Endothelial cell of umbilical vein (primary cell): ENCODE results near the gene GPR162. TPM values are rescaled to one million over a fixed set of nuclear protein-coding genes. Genes with fewer than 3 reads are reported as not detected.

Experiments
- BruUV-seq: library from RNA; stranded (reverse); fragments of 400-500 nt; replicated peaks from 2 replicates; lab custom pipeline; 2021; lab: Mats Ljungman, UMichigan
- CTCF ChIA-PET: fragments of 300-600, 350-600 bp; sonication (Branson Sonifier 250); formaldehyde crosslinking; loops from one replicate; lab custom pipeline; 2021; ENCODE audit warnings: antibody characterized with exemption, inconsistent platforms; lab: Charles Lee
- POLR2A ChIA-PET: fragments of 300-600, 350-600 bp; sonication (Branson Sonifier 250); formaldehyde crosslinking; loops from one replicate; lab custom pipeline; 2021; ENCODE audit warnings: antibody characterized with exemption, inconsistent platforms; lab: Charles Lee
- DNase-seq: peaks from one replicate; pipeline ENCODE4 v3.0.0-alpha.2; 2011; ENCODE audit warnings: low read depth, low spot score
- FAIRE-seq: peaks from 2 replicates; lab custom pipeline; 2011; peaks lifted over from hg19 to GRCh38; lab: Jason Lieb, UNC
- H2AFZ ChIP-seq: 2 replicates; pipeline ENCODE4 v1.6.0; 2012; ENCODE audit warnings: low read depth, low read length, control low read depth, inconsistent platforms
- H3K27ac ChIP-seq: 2 replicates; pipeline ENCODE4 v1.5.1; 2011; ENCODE audit warnings: low read depth, mild to moderate bottlenecking, control low read depth, low read length, moderate library complexity; ENCODE audit not compliant: insufficient read depth
- H3K27me3 ChIP-seq, 2 experiments: 2 replicates each; pipeline versions ENCODE4 v1.6.0 to v1.6.1; 2011; ENCODE audit warnings: low read length in 2 of 2, mixed read lengths in 1 of 2; ENCODE audit not compliant: control insufficient read depth in 2 of 2, insufficient read depth in 2 of 2
- H3K36me3 ChIP-seq, 2 experiments: 2 replicates in 1 of 2; 3 replicates in 1 of 2; pipeline ENCODE4 v1.5.1; 2011; ENCODE audit warnings: low read length in 2 of 2, mild to moderate bottlenecking in 1 of 2, moderate library complexity in 1 of 2; ENCODE audit not compliant: control insufficient read depth in 2 of 2, insufficient read depth in 2 of 2; ENCODE audit errors: extremely low read depth in 1 of 2
- H3K4me1 ChIP-seq: 3 replicates; pipeline ENCODE4 v1.5.1; 2011; ENCODE audit warnings: mild to moderate bottlenecking, low read length; ENCODE audit not compliant: control insufficient read depth, insufficient read depth; ENCODE audit errors: extremely low read depth
- H3K4me2 ChIP-seq: 2 replicates; pipeline ENCODE4 v1.6.1; 2011; ENCODE audit warnings: low read length, control low read depth, mixed read lengths; ENCODE audit not compliant: insufficient read depth
- H3K4me3 ChIP-seq, 3 experiments: fragments of 200-600 bp in 1 of 3; sonication (generic), shearing (Covaris generic) in 1 of 3; replicated peaks in 1 of 3; 2 replicates each; pipeline ENCODE4 v1.5.1; 2011 to 2016; ENCODE audit warnings: control low read depth in 3 of 3, low read length in 3 of 3, mild to moderate bottlenecking in 2 of 3, inconsistent platforms in 1 of 3, low read depth in 1 of 3, moderate library complexity in 1 of 3; ENCODE audit not compliant: insufficient read depth in 1 of 3
- H3K79me2 ChIP-seq: 2 replicates; pipeline ENCODE4 v1.6.0; 2012; ENCODE audit warnings: low read length, inconsistent platforms; ENCODE audit not compliant: control insufficient read depth, insufficient read depth
- H3K9ac ChIP-seq: replicated peaks from 2 replicates; pipeline ENCODE3; 2011; ENCODE audit warnings: low read length, control low read depth; ENCODE audit not compliant: insufficient read depth; ENCODE audit errors: extremely low read depth
- H3K9me1 ChIP-seq: replicated peaks from 3 replicates; pipeline ENCODE4 v1.6.0; 2011; ENCODE audit warnings: mild to moderate bottlenecking, low read length; ENCODE audit not compliant: control insufficient read depth, insufficient read depth; ENCODE audit errors: extremely low read depth
- H3K9me3 ChIP-seq: replicated peaks from 2 replicates; pipeline ENCODE4 v1.5.1; 2012; ENCODE audit warnings: low read length, inconsistent platforms; ENCODE audit not compliant: control insufficient read depth, insufficient read depth
- H4K20me1 ChIP-seq: replicated peaks from 2 replicates; pipeline ENCODE3; 2011; ENCODE audit warnings: mild to moderate bottlenecking, low read length; ENCODE audit not compliant: control insufficient read depth, insufficient read depth; ENCODE audit errors: extremely low read depth
- EZH2 ChIP-seq: IDR thresholded peaks from 2 replicates; pipeline ENCODE4 v1.6.1; 2012; ENCODE audit warnings: borderline replicate concordance, low read depth, mild to moderate bottlenecking, moderate library complexity, low read length, inconsistent platforms; ENCODE audit not compliant: severe bottlenecking
- FOS ChIP-seq: IDR thresholded peaks from 2 replicates; pipeline ENCODE4 v1.6.1; 2011; ENCODE audit warnings: mild to moderate bottlenecking, low read length, moderate library complexity, borderline replicate concordance; ENCODE audit not compliant: insufficient read depth
- GATA2 ChIP-seq: IDR thresholded peaks from 2 replicates; pipeline ENCODE4 v1.7.0; 2011; ENCODE audit warnings: low read depth, mild to moderate bottlenecking, moderate library complexity, mixed read lengths, low read length; ENCODE audit not compliant: insufficient read length, insufficient read depth
- JUN ChIP-seq: IDR thresholded peaks from 2 replicates; pipeline ENCODE4 v1.6.1; 2011; ENCODE audit warnings: borderline replicate concordance, low read depth; ENCODE audit not compliant: insufficient read length, insufficient read depth
- MYC ChIP-seq: IDR thresholded peaks from one replicate; pipeline ENCODE4 v1.6.1; 2011; ENCODE audit warnings: mild to moderate bottlenecking, low read depth, low read length
- POLR2A ChIP-seq: IDR thresholded peaks from 2 replicates; pipeline ENCODE4 v1.6.1; 2012; ENCODE audit warnings: low read depth, mild to moderate bottlenecking, control low read depth, low read length
- POLR2AphosphoS5 ChIP-seq: IDR thresholded peaks from 2 replicates; pipeline ENCODE4 v1.6.1; 2012; ENCODE audit warnings: low read depth, mild to moderate bottlenecking, control low read depth, low read length, moderate library complexity; ENCODE audit not compliant: insufficient read depth
- dilution Hi-C: fragments of 300-500 bp; cut with MboI; formaldehyde crosslinking; loops from one replicate; pipeline ENCODE4 v1.15.0; 2019; ENCODE audit warnings: low sequenced_read_pairs; ENCODE audit not compliant: extremely low pct_ligation_motif_present
- intact Hi-C: fragments of 100-400 bp; cut with micrococcal nuclease; formaldehyde crosslinking; loops from one replicate; pipeline ENCODE4 v1.10.0; 2022
- polyA plus RNA-seq, 4 experiments: library from polyadenylated mRNA; depleted of rRNA in 3 of 4; stranded (reverse) in 3 of 4; unstranded in 1 of 4; fragments of >200 nt; gene quantifications; 2 replicates each; pipeline versions ENCODE4 v1.2.1 to v1.2.3, GENCODE V29; 2011 to 2012; ENCODE audit warnings: missing spikeins in 1 of 4
- total RNA-seq: library from RNA; stranded (reverse); gene quantifications from 2 replicates; pipeline ENCODE4 v1.2.3, GENCODE V29; 2021
- TF ChIP-seq, protein P1 (sequence below): IDR thresholded peaks from 2 replicates; pipeline ENCODE4 v1.6.1; 2011; ENCODE audit not compliant: insufficient read depth, insufficient read length
- TF ChIP-seq, protein P2 (sequence below), 2 donors: IDR thresholded peaks; 1 replicate in 1 of 2; 2 replicates in 1 of 2; pipeline ENCODE4 v1.5.1; 2011; ENCODE audit warnings: low read length in 2 of 2, mild to moderate bottlenecking in 2 of 2, moderate library complexity in 2 of 2, control low read depth in 1 of 2, inconsistent platforms in 1 of 2, low read depth in 1 of 2; ENCODE audit not compliant: insufficient read depth in 1 of 2; ENCODE audit errors: extremely low read depth in 1 of 2

GPR162 gene
- total and polyA plus RNA-seq, 2 donors (not counting 3 experiments of a cell fraction or from before 2014, with no cell fraction given): 9.7 to 13.7 TPM

GRCh38 chr12:6866920-6867412 is 45.3 kb downstream of the GPR162 start:
- FAIRE-seq (no peak), DNase-seq (no peak)
- H3K9ac ChIP-seq: peak overlapping the region; percentile 57
- H3K27me3 ChIP-seq: no peaks in the 10 kb centered on the region
- H3K4me2 ChIP-seq: peak overlapping the region; percentile 73
- no peaks in the 10 kb centered on the region for H3K9me3 ChIP-seq
- ChIA-PET CTCF (interaction anchor here (0.8 to 3.2 kb wide), 5 partner anchors 15 to 114 kb away, joined by 3 to 30 read pairs (median 3); partner anchors contain the start of genes CDCA3, MLF2 and USP5), POLR2A (interaction anchor here (0.6 to 2.4 kb wide), 18 partner anchors 8 to 794 kb away, joined by 3 to 48 read pairs (median 4); partner anchors contain the start of genes C12orf57, CDCA3, LRRC23 and MLF2)
- peak overlapping the region; percentile 32 to 95 (median 45) for H3K4me3 ChIP-seq
- H4K20me1 ChIP-seq: no peaks in the 10 kb centered on the region
- peaks cover 34% of the 10 kb centered on the region for H3K79me2 ChIP-seq
- TF ChIP-seq, protein P1, sequence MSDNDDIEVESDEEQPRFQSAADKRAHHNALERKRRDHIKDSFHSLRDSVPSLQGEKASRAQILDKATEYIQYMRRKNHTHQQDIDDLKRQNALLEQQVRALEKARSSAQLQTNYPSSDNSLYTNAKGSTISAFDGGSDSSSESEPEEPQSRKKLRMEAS: no peak
- no peak for TF ChIP-seq JUN
- TF ChIP-seq, protein P2, sequence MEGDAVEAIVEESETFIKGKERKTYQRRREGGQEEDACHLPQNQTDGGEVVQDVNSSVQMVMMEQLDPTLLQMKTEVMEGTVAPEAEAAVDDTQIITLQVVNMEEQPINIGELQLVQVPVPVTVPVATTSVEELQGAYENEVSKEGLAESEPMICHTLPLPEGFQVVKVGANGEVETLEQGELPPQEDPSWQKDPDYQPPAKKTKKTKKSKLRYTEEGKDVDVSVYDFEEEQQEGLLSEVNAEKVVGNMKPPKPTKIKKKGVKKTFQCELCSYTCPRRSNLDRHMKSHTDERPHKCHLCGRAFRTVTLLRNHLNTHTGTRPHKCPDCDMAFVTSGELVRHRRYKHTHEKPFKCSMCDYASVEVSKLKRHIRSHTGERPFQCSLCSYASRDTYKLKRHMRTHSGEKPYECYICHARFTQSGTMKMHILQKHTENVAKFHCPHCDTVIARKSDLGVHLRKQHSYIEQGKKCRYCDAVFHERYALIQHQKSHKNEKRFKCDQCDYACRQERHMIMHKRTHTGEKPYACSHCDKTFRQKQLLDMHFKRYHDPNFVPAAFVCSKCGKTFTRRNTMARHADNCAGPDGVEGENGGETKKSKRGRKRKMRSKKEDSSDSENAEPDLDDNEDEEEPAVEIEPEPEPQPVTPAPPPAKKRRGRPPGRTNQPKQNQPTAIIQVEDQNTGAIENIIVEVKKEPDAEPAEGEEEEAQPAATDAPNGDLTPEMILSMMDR (IDR thresholded peaks at IDR 0.05; ENCODE audit: extremely low read depth in 1 of 2, insufficient read depth in 1 of 2, low read depth in 1 of 2, low read length in 2 of 2): no peak
- no peak for TF ChIP-seq EZH2
- no peak for TF ChIP-seq MYC
- TF ChIP-seq GATA2: no peak
- no peak for TF ChIP-seq FOS
- TF ChIP-seq POLR2A: no peak
- TF ChIP-seq POLR2AphosphoS5: no peak
- peaks cover 2 to 37% of the 10 kb centered on the region in 2 experiments for H3K36me3 ChIP-seq
- BruUV-seq: TSS peak; percentile 45
- peaks cover 27% of the 10 kb centered on the region for H3K4me1 ChIP-seq
- H2AFZ ChIP-seq: peak overlapping the region; percentile 68
- dilution Hi-C loops: no loop called here
- H3K9me1 ChIP-seq: no peaks in the 10 kb centered on the region
- intact Hi-C loops: no loop called here
- peak overlapping the region; percentile 43 for H3K27ac ChIP-seq
